ENCODE measurements around the gene SNX25. TPM values are rescaled to one million over a fixed set of nuclear protein-coding genes. Genes with fewer than 3 reads are reported as not detected.
"Not testable (repeated sequence)": the region's sequence is repeated elsewhere in the genome, so short reads cannot be mapped to it uniquely, and the experiment has no call there.

SNX25 gene
- total RNA-seq, 1 donor from 2014 or later = 10.9 TPM

DNA sequence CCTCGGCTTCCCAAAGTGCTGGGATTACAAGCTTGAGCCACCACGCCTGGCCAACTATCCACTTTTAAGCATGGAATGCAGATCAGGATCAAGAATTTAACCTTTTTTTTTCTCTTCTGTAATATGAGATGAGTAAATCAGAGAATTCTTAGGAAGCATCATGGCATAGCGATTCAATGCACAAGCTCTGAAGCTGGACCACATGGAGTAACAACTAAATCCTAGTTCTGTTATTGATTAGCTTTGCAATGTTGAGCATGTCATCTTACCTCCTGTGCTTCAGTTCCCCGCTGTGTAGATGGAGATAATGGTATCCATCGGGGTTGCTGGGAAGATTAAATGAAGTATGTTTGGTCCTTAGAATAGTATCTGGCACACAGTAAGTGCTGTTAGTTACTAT, 1.9 kb upstream of the SNX25 start:
- no peak for TF ChIP-seq CTCF (IDR thresholded peaks at IDR 0.05; ENCODE audit: unreplicated experiment)
- Mint-ChIP-seq H3K27me3 (ENCODE audit: low read depth) (peaks cover 10% of the 10 kb centered on the region), H3K9me3 (no peaks in the 10 kb centered on the region), H3K4me3 (no peak overlapping the region), H3K4me1 (peaks cover 36% of the 10 kb centered on the region), H3K36me3 (no peaks in the 10 kb centered on the region), H3K27ac (no peak overlapping the region)
- no peak for DNase-seq (ENCODE audit: low spot score in 2 of 2, unreplicated experiment in 2 of 2)

- H3K9me3 Mint-ChIP-seq; DNase-seq (ENCODE audit: low spot score in 2 of 2, unreplicated experiment in 2 of 2); H3K36me3 Mint-ChIP-seq; H3K4me3 Mint-ChIP-seq; H3K27ac Mint-ChIP-seq: not testable (repeated sequence)
- peaks cover 14% of the 10 kb centered on the region for H3K27me3 Mint-ChIP-seq (ENCODE audit: low read depth)
- H3K4me1 Mint-ChIP-seq = peaks cover 19% of the 10 kb centered on the region
Measured at GRCh38 chr4:185209852-185210101, 379 bp downstream of the SNX25 start.

- Mint-ChIP-seq H3K4me1 (peaks cover 16% of the 10 kb centered on the region), H3K27me3 (ENCODE audit: low read depth) (peaks cover 14% of the 10 kb centered on the region), H3K9me3 (no peaks in the 10 kb centered on the region), H3K4me3 (peak overlapping the region; percentile 88), H3K27ac (peak overlapping the region; percentile 81), H3K36me3 (no peaks in the 10 kb centered on the region)
- TF ChIP-seq CTCF (IDR thresholded peaks at IDR 0.05; ENCODE audit: unreplicated experiment) = no peak
- peak in 1 of 2 experiments; percentile 67 for DNase-seq (ENCODE audit: low spot score in 2 of 2, unreplicated experiment in 2 of 2)
Measured at GRCh38 chr4:185210102-185210981, 944 bp downstream of the SNX25 start.

DNA sequence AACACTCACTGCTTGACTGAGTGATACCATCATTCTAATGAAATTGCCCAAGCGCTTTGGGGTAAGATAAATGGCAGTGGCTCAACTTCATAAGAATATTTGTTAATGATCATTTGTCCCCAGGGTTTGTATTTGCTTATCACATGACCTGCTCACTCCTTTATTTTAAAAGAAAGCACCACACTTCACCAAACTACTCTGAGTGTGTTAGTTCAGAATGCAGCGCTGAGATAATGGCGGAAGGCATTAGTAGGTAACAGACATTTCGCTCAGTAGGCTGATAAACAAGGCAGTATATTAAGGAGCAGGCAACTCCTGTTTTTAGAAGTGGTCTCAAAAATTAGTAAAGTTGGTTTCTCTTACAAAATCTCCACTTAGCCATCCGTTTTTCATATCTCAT, 1.6 kb downstream of the SNX25 start:
- no peak for TF ChIP-seq CTCF (IDR thresholded peaks at IDR 0.05; ENCODE audit: unreplicated experiment)
- no peak overlapping the region for H3K27ac Mint-ChIP-seq

GRCh38 chr4:185211641-185212040, 2.2 kb downstream of the SNX25 start:
- no peak for TF ChIP-seq CTCF (IDR thresholded peaks at IDR 0.05; ENCODE audit: unreplicated experiment)
- Mint-ChIP-seq H3K36me3 (no peaks in the 10 kb centered on the region), H3K4me1 (peaks cover 16% of the 10 kb centered on the region), H3K9me3 (no peaks in the 10 kb centered on the region), H3K4me3 (peak overlapping the region; percentile 88), H3K27ac (no peak overlapping the region), H3K27me3 (ENCODE audit: low read depth) (peaks cover 13% of the 10 kb centered on the region)
- no peak for DNase-seq (ENCODE audit: low spot score in 2 of 2, unreplicated experiment in 2 of 2)

More for the DNA sequence above, 1.6 kb downstream of the SNX25 start:
- no peak for DNase-seq (ENCODE audit: low spot score in 2 of 2, unreplicated experiment in 2 of 2)
- Mint-ChIP-seq H3K27me3 (ENCODE audit: low read depth) (peaks cover 14% of the 10 kb centered on the region), H3K9me3 (no peaks in the 10 kb centered on the region), H3K36me3 (no peaks in the 10 kb centered on the region), H3K4me1 (peaks cover 16% of the 10 kb centered on the region), H3K4me3 (peak overlapping the region; percentile 88)

GRCh38 chr4:185212581-185212980, 3.2 kb downstream of the SNX25 start:
- no peaks in the 10 kb centered on the region for H3K36me3 Mint-ChIP-seq
- DNase-seq (ENCODE audit: low spot score in 2 of 2, unreplicated experiment in 2 of 2) = no peak
- H3K27me3 Mint-ChIP-seq (ENCODE audit: low read depth) = peaks cover 10% of the 10 kb centered on the region
- TF ChIP-seq CTCF (IDR thresholded peaks at IDR 0.05; ENCODE audit: unreplicated experiment) = no peak
- H3K27ac Mint-ChIP-seq = no peak overlapping the region
- H3K4me1 Mint-ChIP-seq = peaks cover 16% of the 10 kb centered on the region
- H3K4me3 Mint-ChIP-seq = no peak overlapping the region
- no peaks in the 10 kb centered on the region for H3K9me3 Mint-ChIP-seq

All from mesothelial cell of epicardium (in vitro differentiated cells).